IMR-90 (cell line): Measurements from ENCODE around the gene IHH. TPM values are rescaled to one million over a fixed set of nuclear protein-coding genes. Genes with fewer than 3 reads are reported as not detected.

Experiments used
- ATAC-seq: fragments of 200-7000 bp; cut with Tn5 transposase; 2 replicates; pipeline ENCODE4 v1.9.1; 2020; ENCODE audit warnings: low read depth, mild to moderate bottlenecking, moderate library complexity
- BruUV-seq: library from RNA; stranded (reverse); fragments of 400-500 nt; replicated peaks from 2 replicates; lab custom pipeline; 2021; lab: Mats Ljungman, UMichigan
- CTCF ChIA-PET: fragments of 300-600 bp; formaldehyde crosslinking; extraction: SDS; loops from one replicate; lab custom pipeline; 2021; ENCODE audit warnings: antibody characterized with exemption; lab: Yijun Ruan, JAX
- POLR2A ChIA-PET: fragments of 300-600 bp; sonication (Branson Sonifier 250); formaldehyde crosslinking; loops from one replicate; lab custom pipeline; 2022; ENCODE audit warnings: antibody characterized with exemption; ENCODE audit not compliant: unreplicated experiment; lab: Charles Lee
- DNase-seq: peaks from one replicate; pipeline ENCODE4 v3.0.0; 2013
- H2AFZ ChIP-seq: replicated peaks from 2 replicates; pipeline ENCODE3; 2013; ENCODE audit warnings: low read length, mild to moderate bottlenecking; ENCODE audit not compliant: poor library complexity
- H2AK5ac ChIP-seq: 2 replicates; pipeline ENCODE4 v1.6.1; 2013; ENCODE audit warnings: low read depth, low read length, inconsistent platforms
- H2AK9ac ChIP-seq: replicated peaks from 2 replicates; pipeline ENCODE3; 2013; ENCODE audit warnings: mild to moderate bottlenecking, low read depth, low read length, moderate library complexity; ENCODE audit not compliant: poor library complexity
- H2BK120ac ChIP-seq: 2 replicates; pipeline ENCODE4 v1.6.1; 2013; ENCODE audit warnings: low read depth, low read length, inconsistent platforms
- H2BK15ac ChIP-seq: 3 replicates; pipeline ENCODE4 v1.6.1; 2013; ENCODE audit warnings: low read depth, low read length, inconsistent platforms
- H2BK20ac ChIP-seq: 2 replicates; pipeline ENCODE4 v1.6.1; 2013; ENCODE audit warnings: low read depth, mild to moderate bottlenecking, inconsistent platforms, low read length, moderate library complexity
- H2BK5ac ChIP-seq: 2 replicates; pipeline ENCODE4 v1.6.1; 2013; ENCODE audit warnings: mild to moderate bottlenecking, low read depth, low read length, inconsistent platforms; ENCODE audit not compliant: poor library complexity, severe bottlenecking
- H3K14ac ChIP-seq: replicated peaks from 2 replicates; pipeline ENCODE4 v1.6.1; 2013; ENCODE audit warnings: low read depth, low read length, inconsistent platforms
- H3K18ac ChIP-seq: 2 replicates; pipeline ENCODE4 v1.6.1; 2013; ENCODE audit warnings: low read depth, low read length, control low read depth
- H3K23ac ChIP-seq: 2 replicates; pipeline ENCODE4 v1.6.1; 2013; ENCODE audit warnings: low read depth, low read length, inconsistent platforms
- H3K27ac ChIP-seq: 2 replicates; pipeline ENCODE4 v1.5.1; 2013; ENCODE audit warnings: mild to moderate bottlenecking, control low read depth, low read length; ENCODE audit not compliant: insufficient read depth
- H3K27me3 ChIP-seq: 2 replicates; pipeline ENCODE4 v1.6.1; 2013; ENCODE audit warnings: low read length; ENCODE audit not compliant: control insufficient read depth, insufficient read depth
- H3K36me3 ChIP-seq: 2 replicates; pipeline ENCODE4 v1.6.1; 2013; ENCODE audit warnings: low read length, mixed read lengths; ENCODE audit not compliant: control insufficient read depth, insufficient read depth
- H3K4ac ChIP-seq: 2 replicates; pipeline ENCODE4 v1.6.1; 2013; ENCODE audit warnings: low read depth, low read length, inconsistent platforms
- H3K4me1 ChIP-seq: 2 replicates; pipeline ENCODE4 v1.6.1; 2013; ENCODE audit warnings: low read length, mixed read lengths; ENCODE audit not compliant: control insufficient read depth, insufficient read depth
- H3K4me2 ChIP-seq: 2 replicates; pipeline ENCODE4 v1.6.1; 2013; ENCODE audit warnings: low read depth, mild to moderate bottlenecking, control low read depth, low read length, moderate library complexity
- H3K4me3 ChIP-seq: 2 replicates; pipeline ENCODE4 v1.5.1; 2013; ENCODE audit warnings: low read depth, mild to moderate bottlenecking, control low read depth, low read length, moderate library complexity; ENCODE audit not compliant: insufficient read depth
- H3K56ac ChIP-seq: 2 replicates; pipeline ENCODE4 v1.6.1; 2013; ENCODE audit warnings: low read length, inconsistent platforms; ENCODE audit not compliant: insufficient read depth; ENCODE audit errors: extremely low read depth
- H3K79me1 ChIP-seq, 2 experiments: 2 replicates each; pipeline ENCODE4 v1.6.1; 2013; ENCODE audit warnings: low read length in 2 of 2, inconsistent platforms in 1 of 2, low read depth in 1 of 2
- H3K9ac ChIP-seq: 2 replicates; pipeline ENCODE4 v1.6.1; 2013; ENCODE audit warnings: low read depth, low read length, control low read depth
- H3K9me1 ChIP-seq: 2 replicates; pipeline ENCODE4 v1.6.1; 2013; ENCODE audit warnings: low read length, inconsistent platforms; ENCODE audit not compliant: insufficient read depth
- H3K9me3 ChIP-seq: 2 replicates; pipeline ENCODE4 v1.6.1; 2013; ENCODE audit warnings: low read length; ENCODE audit not compliant: control insufficient read depth, insufficient read depth
- H4K20me1 ChIP-seq: 2 replicates; pipeline ENCODE4 v1.6.1; 2013; ENCODE audit warnings: low read length, inconsistent platforms; ENCODE audit not compliant: insufficient read depth
- H4K5ac ChIP-seq: 2 replicates; pipeline ENCODE4 v1.6.1; 2013; ENCODE audit warnings: mild to moderate bottlenecking, low read depth, low read length, control low read depth
- H4K8ac ChIP-seq, 2 experiments: 2 replicates each; pipeline ENCODE4 v1.6.1; 2013; ENCODE audit warnings: low read depth in 2 of 2, low read length in 2 of 2, control low read depth in 1 of 2, inconsistent platforms in 1 of 2
- H4K91ac ChIP-seq: 2 replicates; pipeline ENCODE4 v1.6.1; 2013; ENCODE audit warnings: low read depth, low read length, inconsistent platforms; ENCODE audit not compliant: insufficient read depth
- BHLHE40 ChIP-seq: fragments of 150-350 bp; IDR thresholded peaks from 2 replicates; pipeline ENCODE4 v1.6.1; 2016; ENCODE audit warnings: mild to moderate bottlenecking, low read depth, low read length
- CEBPB ChIP-seq: IDR thresholded peaks from 2 replicates; pipeline ENCODE4 v1.6.1; 2012; ENCODE audit warnings: low read depth, low read length, improper control_type of control experiment
- CHD1 ChIP-seq: IDR thresholded peaks from 2 replicates; pipeline ENCODE4 v1.6.1; 2012; ENCODE audit warnings: low read depth, low read length, improper control_type of control experiment
- FOS ChIP-seq: fragments of 150-350 bp; IDR thresholded peaks from 2 replicates; pipeline ENCODE4 v1.6.1; 2016; ENCODE audit warnings: low read depth, low read length
- MAFK ChIP-seq: IDR thresholded peaks from 2 replicates; pipeline ENCODE4 v1.6.1; 2012; ENCODE audit warnings: low read depth, low read length, improper control_type of control experiment
- MAZ ChIP-seq: IDR thresholded peaks from 2 replicates; pipeline ENCODE4 v1.6.1; 2012; ENCODE audit warnings: low read depth, mild to moderate bottlenecking, low read length, improper control_type of control experiment, moderate library complexity, borderline replicate concordance
- MXI1 ChIP-seq: IDR thresholded peaks from 2 replicates; pipeline ENCODE4 v1.6.1; 2012; ENCODE audit warnings: low read depth, mild to moderate bottlenecking, low read length, moderate library complexity, borderline replicate concordance
- NFE2L2 ChIP-seq: fragments of 150-350 bp; IDR thresholded peaks from 2 replicates; pipeline ENCODE4 v1.6.1; 2016; ENCODE audit warnings: low read depth, mild to moderate bottlenecking, low read length
- POLR2A ChIP-seq: IDR thresholded peaks from 2 replicates; pipeline ENCODE4 v1.6.1; 2012; ENCODE audit warnings: mild to moderate bottlenecking, low read depth, low read length
- RAD21 ChIP-seq: IDR thresholded peaks from 2 replicates; pipeline ENCODE4 v1.6.1; 2012; ENCODE audit warnings: low read length, improper control_type of control experiment
- RCOR1 ChIP-seq: IDR thresholded peaks from 2 replicates; pipeline ENCODE4 v1.6.1; 2012; ENCODE audit warnings: mild to moderate bottlenecking, low read length, improper control_type of control experiment; ENCODE audit not compliant: insufficient replicate concordance
- RFX5 ChIP-seq: IDR thresholded peaks from 2 replicates; pipeline ENCODE4 v1.8.0; 2012; ENCODE audit warnings: low read depth, mild to moderate bottlenecking, low read length, moderate library complexity
- SMC3 ChIP-seq: fragments of 150-350 bp; IDR thresholded peaks from 2 replicates; pipeline ENCODE4 v1.6.1; 2016; ENCODE audit warnings: low read depth, mild to moderate bottlenecking, antibody characterized with exemption, low read length, moderate library complexity
- WGBS, 2 experiments: methylation state at CpG; one replicate each; pipeline versions ENCODE4 v1.1.5 to v1.1.7; 2013; ENCODE audit warnings: missing lambda C conversion rate in 2 of 2; ENCODE audit not compliant: insufficient read length in 1 of 2; ENCODE audit errors: extremely low coverage in 2 of 2; 5-methylcytosine and 5-hydroxymethylcytosine counted together
- dilution Hi-C: fragments of 300-500 bp; cut with HindIII; formaldehyde crosslinking; loops from one replicate; pipeline ENCODE4 v1.14.3; 2018; ENCODE audit warnings: low sequenced_read_pairs; ENCODE audit not compliant: unreplicated experiment
- in situ Hi-C: fragments of 300-500 bp; cut with MboI; formaldehyde crosslinking; loops from 3 replicates; pipeline ENCODE4 v1.14.3; 2019; ENCODE audit warnings: low sequenced_read_pairs, inconsistent platforms, mixed read lengths
- intact Hi-C: fragments of 100-400 bp; cut with micrococcal nuclease; formaldehyde crosslinking; loops from 2 replicates; pipeline ENCODE4 v1.10.0; 2022
- polyA plus RNA-seq, 3 experiments: library from polyadenylated mRNA; depleted of rRNA; stranded (reverse); fragments of >200 nt; gene quantifications; 2 replicates each; pipeline ENCODE4 v1.2.3, GENCODE V29; 2012; ENCODE audit warnings: low replicate concordance in 1 of 3
- total RNA-seq: library from RNA; depleted of rRNA; stranded (reverse); fragments of >200 nt; gene quantifications from 2 replicates; pipeline ENCODE4 v1.2.3, GENCODE V29; 2012
- TF ChIP-seq, protein P1 (sequence below): conservative IDR thresholded peaks from 2 replicates; pipeline ENCODE4 v1.5.1; 2012; ENCODE audit warnings: mild to moderate bottlenecking, low read depth, low read length, improper control_type of control experiment
- TF ChIP-seq, protein P2 (sequence below): fragments of 150-350 bp; IDR thresholded peaks from 2 replicates; pipeline ENCODE4 v1.6.1; 2017; ENCODE audit warnings: mild to moderate bottlenecking, antibody characterized with exemption, low read length, low read depth
- TF ChIP-seq, protein P3 (sequence below): fragments of 150-350 bp; IDR thresholded peaks from 2 replicates; pipeline ENCODE4 v1.6.1; 2016; ENCODE audit warnings: low read depth, mild to moderate bottlenecking, low read length, moderate library complexity, borderline replicate concordance

Gene IHH
- total and polyA plus RNA-seq, 2 of the 4 experiments (the other 2 are of a cell fraction), result not detected

DNA sequence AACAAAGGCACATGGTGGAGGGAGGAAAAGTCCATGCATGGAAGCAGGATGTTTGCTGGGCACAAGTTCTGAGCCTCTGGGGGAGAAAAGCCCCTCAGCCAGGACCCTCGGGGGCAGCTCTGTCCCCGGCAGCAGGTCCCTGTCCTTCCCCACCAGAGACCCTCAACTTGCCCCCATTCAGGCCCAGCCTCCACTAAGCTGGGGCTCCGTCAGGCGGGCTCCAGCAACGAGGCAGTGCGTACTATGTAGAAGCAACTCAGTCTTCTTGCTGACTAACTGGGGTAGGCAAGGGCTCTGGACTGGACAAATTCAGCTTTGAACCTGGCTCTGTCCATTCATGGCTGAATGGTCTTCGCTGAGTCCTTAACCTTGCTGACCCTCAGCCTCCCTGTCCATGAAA is 42.4 kb downstream of the IHH start:
- dilution Hi-C loops (no loop called here), in situ Hi-C loops (no loop called here), intact Hi-C loops (no loop called here)
- ATAC-seq (no peak), DNase-seq (no peak)
- TF ChIP-seq, protein P1, sequence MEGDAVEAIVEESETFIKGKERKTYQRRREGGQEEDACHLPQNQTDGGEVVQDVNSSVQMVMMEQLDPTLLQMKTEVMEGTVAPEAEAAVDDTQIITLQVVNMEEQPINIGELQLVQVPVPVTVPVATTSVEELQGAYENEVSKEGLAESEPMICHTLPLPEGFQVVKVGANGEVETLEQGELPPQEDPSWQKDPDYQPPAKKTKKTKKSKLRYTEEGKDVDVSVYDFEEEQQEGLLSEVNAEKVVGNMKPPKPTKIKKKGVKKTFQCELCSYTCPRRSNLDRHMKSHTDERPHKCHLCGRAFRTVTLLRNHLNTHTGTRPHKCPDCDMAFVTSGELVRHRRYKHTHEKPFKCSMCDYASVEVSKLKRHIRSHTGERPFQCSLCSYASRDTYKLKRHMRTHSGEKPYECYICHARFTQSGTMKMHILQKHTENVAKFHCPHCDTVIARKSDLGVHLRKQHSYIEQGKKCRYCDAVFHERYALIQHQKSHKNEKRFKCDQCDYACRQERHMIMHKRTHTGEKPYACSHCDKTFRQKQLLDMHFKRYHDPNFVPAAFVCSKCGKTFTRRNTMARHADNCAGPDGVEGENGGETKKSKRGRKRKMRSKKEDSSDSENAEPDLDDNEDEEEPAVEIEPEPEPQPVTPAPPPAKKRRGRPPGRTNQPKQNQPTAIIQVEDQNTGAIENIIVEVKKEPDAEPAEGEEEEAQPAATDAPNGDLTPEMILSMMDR, result no peak
- TF ChIP-seq SMC3 (no peak), RAD21 (no peak), NFE2L2 (no peak), FOS (no peak), CEBPB (no peak), RCOR1 (no peak), CHD1 (no peak), MAZ (no peak), BHLHE40 (no peak), RFX5 (no peak), MAFK (no peak), MXI1 (no peak), POLR2A (no peak)
- TF ChIP-seq, protein P2, sequence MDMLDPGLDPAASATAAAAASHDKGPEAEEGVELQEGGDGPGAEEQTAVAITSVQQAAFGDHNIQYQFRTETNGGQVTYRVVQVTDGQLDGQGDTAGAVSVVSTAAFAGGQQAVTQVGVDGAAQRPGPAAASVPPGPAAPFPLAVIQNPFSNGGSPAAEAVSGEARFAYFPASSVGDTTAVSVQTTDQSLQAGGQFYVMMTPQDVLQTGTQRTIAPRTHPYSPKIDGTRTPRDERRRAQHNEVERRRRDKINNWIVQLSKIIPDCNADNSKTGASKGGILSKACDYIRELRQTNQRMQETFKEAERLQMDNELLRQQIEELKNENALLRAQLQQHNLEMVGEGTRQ, result no peak
- TF ChIP-seq, protein P3, sequence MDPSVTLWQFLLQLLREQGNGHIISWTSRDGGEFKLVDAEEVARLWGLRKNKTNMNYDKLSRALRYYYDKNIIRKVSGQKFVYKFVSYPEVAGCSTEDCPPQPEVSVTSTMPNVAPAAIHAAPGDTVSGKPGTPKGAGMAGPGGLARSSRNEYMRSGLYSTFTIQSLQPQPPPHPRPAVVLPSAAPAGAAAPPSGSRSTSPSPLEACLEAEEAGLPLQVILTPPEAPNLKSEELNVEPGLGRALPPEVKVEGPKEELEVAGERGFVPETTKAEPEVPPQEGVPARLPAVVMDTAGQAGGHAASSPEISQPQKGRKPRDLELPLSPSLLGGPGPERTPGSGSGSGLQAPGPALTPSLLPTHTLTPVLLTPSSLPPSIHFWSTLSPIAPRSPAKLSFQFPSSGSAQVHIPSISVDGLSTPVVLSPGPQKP, result no peak
- 80% methylated on average over 1 of the region's 7 CpGs; no CpG with 5 or more reads in 1 of the 2 experiments for WGBS, 2 experiments
- H2BK20ac ChIP-seq, result no peak overlapping the region
- H3K23ac ChIP-seq, result no peak overlapping the region
- no peak overlapping the region for H2BK15ac ChIP-seq
- H2BK120ac ChIP-seq, result no peak overlapping the region
- POLR2A ChIA-PET, result no interaction called here
- H2AFZ ChIP-seq, result no peak overlapping the region
- no peaks in the 10 kb centered on the region for H3K36me3 ChIP-seq
- CTCF ChIA-PET, result interaction anchor here (0.9 kb wide), 1 partner anchor 12 kb away, joined by 4 read pairs; no protein-coding TSS in a partner anchor
- no peaks in the 10 kb centered on the region for H3K4me1 ChIP-seq
- H3K27me3 ChIP-seq, result peaks cover 67% of the 10 kb centered on the region
- no peak overlapping the region for H3K14ac ChIP-seq
- H3K79me1 ChIP-seq, result no peaks in the 10 kb centered on the region
- H3K9ac ChIP-seq, result no peak overlapping the region
- no peak overlapping the region for H2AK5ac ChIP-seq
- no peak overlapping the region for H2AK9ac ChIP-seq
- H2BK5ac ChIP-seq, result no peak overlapping the region
- H3K9me3 ChIP-seq, result no peaks in the 10 kb centered on the region
- H4K20me1 ChIP-seq, result no peaks in the 10 kb centered on the region
- H4K5ac ChIP-seq, result no peak overlapping the region
- H3K18ac ChIP-seq, result no peak overlapping the region
- H3K4ac ChIP-seq, result no peak overlapping the region
- no peak overlapping the region for H3K4me3 ChIP-seq
- H4K91ac ChIP-seq, result no peak overlapping the region
- no peak overlapping the region for H3K27ac ChIP-seq
- H3K9me1 ChIP-seq, result peaks cover 3% of the 10 kb centered on the region; the same call in 1 of the 2 replicates
- H3K4me2 ChIP-seq, result no peak overlapping the region
- no peak overlapping the region for H3K56ac ChIP-seq
- no TSS peak for BruUV-seq
- no peak overlapping the region for H4K8ac ChIP-seq
